ENCODE measurements around the gene TOMM5. TPM values are rescaled to one million over a fixed set of nuclear protein-coding genes. Genes with fewer than 3 reads are reported as not detected.

Gene TOMM5
- total RNA-seq, 1 donor from 2014 or later, result 201 TPM

GRCh38 chr9:37551468-37551867, 40.9 kb downstream of the TOMM5 start:
- Histone ChIP-seq H2AFZ (replicated peaks) (no peak overlapping the region), H3K79me2 (ENCODE audit: low read depth) (peaks cover 16% of the 10 kb centered on the region), H3K9ac (no peak overlapping the region), H3K27ac (no peak overlapping the region), H3K4me1 (peaks cover 3% of the 10 kb centered on the region), H3F3A (ENCODE audit: low read depth) (no peaks in the 10 kb centered on the region), H3K4me3 (no peak overlapping the region), H4K20me1 (ENCODE audit: low read depth) (no peaks in the 10 kb centered on the region), H3K36me3 (no peaks in the 10 kb centered on the region), H3K4me2 (no peak overlapping the region), H3K9me3 (ENCODE audit: low read depth) (no peaks in the 10 kb centered on the region), H3K27me3 (no peaks in the 10 kb centered on the region)
- H3K27me3 Mint-ChIP-seq (ENCODE audit: insufficient read depth, low read depth), result peaks cover 5% of the 10 kb centered on the region
- H3K4me3 Mint-ChIP-seq, result no peak overlapping the region
- TF ChIP-seq EZH2phosphoT487 (IDR thresholded peaks at IDR 0.05), result no peak
- no peak for TF ChIP-seq EZH2 (IDR thresholded peaks at IDR 0.05)
- no peak for TF ChIP-seq CTCF (IDR thresholded peaks at IDR 0.05)
- H3K4me1 Mint-ChIP-seq, result peaks cover 6% of the 10 kb centered on the region
- no peaks in the 10 kb centered on the region for H3K9me3 Mint-ChIP-seq
- peaks cover 16% of the 10 kb centered on the region for H3K36me3 Mint-ChIP-seq
- no peak overlapping the region for H3K27ac Mint-ChIP-seq
- DNase-seq (ENCODE audit: low spot score), result no peak

GRCh38 chr9:37550781-37551180, 41.6 kb downstream of the TOMM5 start:
- H3K9me3 Mint-ChIP-seq, result no peaks in the 10 kb centered on the region
- Histone ChIP-seq H4K20me1 (ENCODE audit: low read depth) (no peaks in the 10 kb centered on the region), H2AFZ (replicated peaks) (no peak overlapping the region), H3K9ac (no peak overlapping the region), H3K4me3 (no peak overlapping the region), H3K4me2 (no peak overlapping the region), H3K27me3 (no peaks in the 10 kb centered on the region), H3K9me3 (ENCODE audit: low read depth) (no peaks in the 10 kb centered on the region), H3F3A (ENCODE audit: low read depth) (no peaks in the 10 kb centered on the region), H3K4me1 (peaks cover 3% of the 10 kb centered on the region), H3K79me2 (ENCODE audit: low read depth) (peaks cover 16% of the 10 kb centered on the region), H3K36me3 (no peaks in the 10 kb centered on the region), H3K27ac (no peak overlapping the region)
- TF ChIP-seq EZH2 (IDR thresholded peaks at IDR 0.05) (no peak), EZH2phosphoT487 (IDR thresholded peaks at IDR 0.05) (no peak), CTCF (IDR thresholded peaks at IDR 0.05) (no peak)
- no peak for DNase-seq (ENCODE audit: low spot score)
- H3K36me3 Mint-ChIP-seq, result peaks cover 11% of the 10 kb centered on the region
- peak overlapping the region; percentile 40 for H3K27ac Mint-ChIP-seq
- peaks cover 6% of the 10 kb centered on the region for H3K4me1 Mint-ChIP-seq
- no peak overlapping the region for H3K4me3 Mint-ChIP-seq
- peaks cover 5% of the 10 kb centered on the region for H3K27me3 Mint-ChIP-seq (ENCODE audit: insufficient read depth, low read depth)

- no peak for DNase-seq (ENCODE audit: low spot score)
- no peaks in the 10 kb centered on the region for H3K27me3 ChIP-seq
- no peaks in the 10 kb centered on the region for H3K9me3 Mint-ChIP-seq
- TF ChIP-seq EZH2 (IDR thresholded peaks at IDR 0.05) (no peak), CTCF (IDR thresholded peaks at IDR 0.05) (no peak), EZH2phosphoT487 (IDR thresholded peaks at IDR 0.05) (no peak)
- peaks cover 5% of the 10 kb centered on the region for H3K27me3 Mint-ChIP-seq (ENCODE audit: insufficient read depth, low read depth)
- H3K4me3 ChIP-seq, result no peak overlapping the region
- no peaks in the 10 kb centered on the region for H3K36me3 ChIP-seq
- H4K20me1 ChIP-seq (ENCODE audit: low read depth), result no peaks in the 10 kb centered on the region
- peaks cover 16% of the 10 kb centered on the region for H3K79me2 ChIP-seq (ENCODE audit: low read depth)
- H3K36me3 Mint-ChIP-seq, result peaks cover 12% of the 10 kb centered on the region
- H3F3A ChIP-seq (ENCODE audit: low read depth), result no peaks in the 10 kb centered on the region
- H3K9ac ChIP-seq, result no peak overlapping the region
- H3K4me2 ChIP-seq, result no peak overlapping the region
- H3K4me3 Mint-ChIP-seq, result no peak overlapping the region
- no peak overlapping the region for H3K27ac Mint-ChIP-seq
- H3K9me3 ChIP-seq (ENCODE audit: low read depth), result no peaks in the 10 kb centered on the region
- no peak overlapping the region for H3K27ac ChIP-seq
- H2AFZ ChIP-seq (replicated peaks), result no peak overlapping the region
- H3K4me1 Mint-ChIP-seq, result peaks cover 8% of the 10 kb centered on the region
- H3K4me1 ChIP-seq, result peaks cover 3% of the 10 kb centered on the region
Observed at GRCh38 chr9:37549527-37549926, 42.9 kb downstream of the TOMM5 start.

Measured in neural progenitor cell (in vitro differentiated cells).